Brain microvascular endothelial cell (primary cell): ENCODE data around the gene SF3B6.

Source experiments
- DNase-seq: peaks from one replicate; pipeline ENCODE4 v3.0.0-alpha.2; 2020
- H3K27ac ChIP-seq: fragments of 250-450 bp; sonication (Bioruptor Pico); 2 replicates; pipeline ENCODE4 v1.5.1; 2020; ENCODE audit warnings: mild to moderate bottlenecking, moderate library complexity
- H3K27me3 ChIP-seq: fragments of 250-450 bp; sonication (Bioruptor Pico); replicated peaks from 2 replicates; pipeline ENCODE4 v1.5.1; 2020; ENCODE audit warnings: mild to moderate bottlenecking
- H3K36me3 ChIP-seq: fragments of 250-450 bp; sonication (Bioruptor Pico); replicated peaks from 2 replicates; pipeline ENCODE4 v1.5.1; 2020; ENCODE audit warnings: mild to moderate bottlenecking
- H3K4me3 ChIP-seq: 2 replicates; pipeline ENCODE4 v1.5.1; 2011; ENCODE audit warnings: low read depth, mild to moderate bottlenecking, control low read depth, low read length, moderate library complexity
- CTCF ChIP-seq: IDR thresholded peaks from 2 replicates; pipeline ENCODE4 v1.5.1; 2011; ENCODE audit warnings: low read depth, mild to moderate bottlenecking, moderate library complexity, low read length, control low read depth, inconsistent platforms; ENCODE audit errors: missing control alignments
- in situ Hi-C: cut with HindIII; loops from 2 replicates; pipeline ENCODE4 v1.10.0; 2017; ENCODE audit warnings: low sequenced_read_pairs, low pct_ligation_motif_present

Gene SF3B6, protein sequence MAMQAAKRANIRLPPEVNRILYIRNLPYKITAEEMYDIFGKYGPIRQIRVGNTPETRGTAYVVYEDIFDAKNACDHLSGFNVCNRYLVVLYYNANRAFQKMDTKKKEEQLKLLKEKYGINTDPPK

GRCh38 chr2:24075915-24076848 is at the start of gene SF3B6:
TSS of gene SF3B6 (minus strand) at chr2:24076326. CDS start at chr2:24076229, 97 bp downstream.
- Histone ChIP-seq H3K4me3 (peak within 1 kb of the TSS; percentile 94), H3K36me3 (peaks cover 8% of the 10 kb centered on the region), H3K27ac (peak within 1 kb of the TSS; percentile 61), H3K27me3 (no peaks in the 10 kb centered on the region)
- peak; percentile 98 for DNase-seq
- peak; percentile 12 for TF ChIP-seq CTCF
- in situ Hi-C loops: no loop called here

- peak; percentile 30 for DNase-seq
- H3K27me3 ChIP-seq: no peaks in the 10 kb centered on the region
- peak overlapping the region; percentile 71 for H3K27ac ChIP-seq
- in situ Hi-C loops: no loop called here
- H3K36me3 ChIP-seq: no peaks in the 10 kb centered on the region
- TF ChIP-seq CTCF: no peak
- H3K4me3 ChIP-seq: peak overlapping the region; percentile 88
Measured at GRCh38 chr2:24123922-24124580, 47.9 kb upstream of the SF3B6 start.

DNA sequence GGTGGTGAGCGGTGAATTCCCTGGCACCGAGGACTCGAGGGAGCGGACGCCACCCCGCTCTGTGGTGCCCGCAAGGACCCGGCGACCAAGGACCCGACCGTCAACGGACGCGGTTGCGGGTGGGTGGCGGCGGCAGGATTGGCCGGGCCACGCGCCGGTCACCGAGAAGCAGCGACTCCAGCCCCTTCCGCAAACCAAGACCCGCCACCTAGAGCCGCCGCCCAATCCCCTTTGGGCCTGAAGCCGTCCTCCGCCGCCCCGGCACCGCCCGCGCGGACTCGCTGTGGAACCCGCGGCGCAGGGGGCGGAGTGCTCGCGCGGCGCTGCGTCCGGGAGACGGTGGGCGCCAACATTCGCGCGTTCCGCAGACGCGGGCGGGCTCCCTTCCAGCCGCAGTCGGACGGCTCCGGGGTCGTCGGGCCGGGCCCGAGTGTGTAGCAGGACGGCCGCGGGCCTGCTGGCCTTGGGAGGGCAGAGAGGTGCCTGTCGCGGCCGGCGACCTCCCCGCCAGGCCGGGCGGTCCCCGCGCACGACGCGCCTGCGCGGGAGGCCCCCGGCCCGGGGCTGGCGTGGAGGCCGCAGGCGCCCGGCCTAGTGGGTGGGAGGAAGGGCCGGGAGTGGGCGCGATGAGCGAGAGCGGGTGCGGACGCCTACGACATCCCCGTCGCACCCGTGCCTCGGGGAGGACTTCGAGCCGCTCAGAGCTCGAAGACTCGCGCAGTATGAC is 47.2 kb upstream of the SF3B6 start, which contains the start of the genes FAM228B and PFN4:
Gene FAM228B (plus strand): TSS at position 275 of the 727 bp plus-strand sequence. CDS start 893 bp downstream, outside the sequence.
Gene PFN4 (minus strand): TSS at position 140 of the 727 bp plus-strand sequence. CDS start 799 bp downstream, outside the sequence.
- peak; percentile 60 for DNase-seq
- in situ Hi-C loops: no loop called here
- Histone ChIP-seq H3K27me3 (no peaks in the 10 kb centered on the region), H3K4me3 (peak within 1 kb of the TSS; percentile 88), H3K36me3 (no peaks in the 10 kb centered on the region), H3K27ac (peak within 1 kb of the TSS; percentile 71)
- no peak for TF ChIP-seq CTCF

- H3K27ac ChIP-seq: peak overlapping the region; percentile 71
- TF ChIP-seq CTCF: no peak
- peak overlapping the region; percentile 88 for H3K4me3 ChIP-seq
- H3K27me3 ChIP-seq: no peaks in the 10 kb centered on the region
- in situ Hi-C loops: no loop called here
- no peak for DNase-seq
- H3K36me3 ChIP-seq: no peaks in the 10 kb centered on the region
Measured at GRCh38 chr2:24122366-24123194, 46.5 kb upstream of the SF3B6 start.

DNA sequence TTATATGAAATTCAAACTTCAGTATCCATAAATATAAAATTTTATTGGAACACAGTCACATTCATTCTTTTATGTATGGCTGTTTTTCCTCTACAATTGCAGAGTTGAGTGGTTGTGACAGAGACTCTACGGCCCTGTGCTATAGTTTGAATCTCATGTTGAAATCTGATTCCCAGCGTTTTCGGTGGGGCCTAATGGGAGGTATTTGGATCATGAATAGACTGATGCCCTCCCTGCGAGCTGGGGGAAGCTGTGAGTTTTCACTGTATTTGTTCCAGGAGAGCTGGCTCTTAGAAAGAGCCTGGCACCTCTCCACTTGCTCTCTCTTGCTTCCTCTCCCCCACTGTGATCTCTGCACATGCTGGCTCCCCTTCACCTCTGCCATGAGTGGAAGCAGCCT is 45.3 kb upstream of the SF3B6 start:
- DNase-seq: no peak
- no peak overlapping the region for H3K4me3 ChIP-seq
- H3K27ac ChIP-seq: no peak overlapping the region
- no peaks in the 10 kb centered on the region for H3K27me3 ChIP-seq
- H3K36me3 ChIP-seq: no peaks in the 10 kb centered on the region
- in situ Hi-C loops: no loop called here
- no peak for TF ChIP-seq CTCF
